ENCODE data around the gene PUDP.

DNA sequence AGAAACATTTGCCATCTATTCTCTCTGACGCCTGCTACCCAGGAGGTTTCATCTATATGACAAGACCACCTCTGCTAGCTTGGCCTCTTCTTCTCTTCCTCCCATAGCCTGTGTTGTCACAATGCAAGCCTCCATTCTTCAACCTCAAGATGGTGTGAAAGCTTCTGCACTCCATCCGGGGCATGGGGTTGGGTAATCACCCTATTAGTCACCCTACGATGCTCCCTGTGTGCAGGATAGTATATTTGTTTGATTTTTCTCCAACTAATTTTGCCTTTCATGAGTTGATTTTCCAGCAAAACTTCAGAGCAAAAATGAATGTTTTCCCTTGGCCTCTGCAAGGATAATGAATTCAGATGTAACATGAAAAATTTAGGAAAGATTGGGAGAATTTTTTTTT lies 128.4 kb downstream of the PUDP start:
- TF ChIP-seq, protein P1, sequence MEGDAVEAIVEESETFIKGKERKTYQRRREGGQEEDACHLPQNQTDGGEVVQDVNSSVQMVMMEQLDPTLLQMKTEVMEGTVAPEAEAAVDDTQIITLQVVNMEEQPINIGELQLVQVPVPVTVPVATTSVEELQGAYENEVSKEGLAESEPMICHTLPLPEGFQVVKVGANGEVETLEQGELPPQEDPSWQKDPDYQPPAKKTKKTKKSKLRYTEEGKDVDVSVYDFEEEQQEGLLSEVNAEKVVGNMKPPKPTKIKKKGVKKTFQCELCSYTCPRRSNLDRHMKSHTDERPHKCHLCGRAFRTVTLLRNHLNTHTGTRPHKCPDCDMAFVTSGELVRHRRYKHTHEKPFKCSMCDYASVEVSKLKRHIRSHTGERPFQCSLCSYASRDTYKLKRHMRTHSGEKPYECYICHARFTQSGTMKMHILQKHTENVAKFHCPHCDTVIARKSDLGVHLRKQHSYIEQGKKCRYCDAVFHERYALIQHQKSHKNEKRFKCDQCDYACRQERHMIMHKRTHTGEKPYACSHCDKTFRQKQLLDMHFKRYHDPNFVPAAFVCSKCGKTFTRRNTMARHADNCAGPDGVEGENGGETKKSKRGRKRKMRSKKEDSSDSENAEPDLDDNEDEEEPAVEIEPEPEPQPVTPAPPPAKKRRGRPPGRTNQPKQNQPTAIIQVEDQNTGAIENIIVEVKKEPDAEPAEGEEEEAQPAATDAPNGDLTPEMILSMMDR (IDR thresholded peaks at IDR 0.05; ENCODE audit: low read depth, low read length, missing input control), result no peak
- TF ChIP-seq HNF4G (IDR thresholded peaks at IDR 0.05) (no peak), SP1 (IDR thresholded peaks at IDR 0.05) (no peak), YY1 (IDR thresholded peaks at IDR 0.05) (no peak), GABPA (IDR thresholded peaks at IDR 0.05 in 1 of 2, conservative IDR thresholded peaks at IDR 0.05 in 1 of 2) (no peak), EGR1 (IDR thresholded peaks at IDR 0.05; ENCODE audit: low read depth in 2 of 2) (no peak)
- TF ChIP-seq, protein P2, sequence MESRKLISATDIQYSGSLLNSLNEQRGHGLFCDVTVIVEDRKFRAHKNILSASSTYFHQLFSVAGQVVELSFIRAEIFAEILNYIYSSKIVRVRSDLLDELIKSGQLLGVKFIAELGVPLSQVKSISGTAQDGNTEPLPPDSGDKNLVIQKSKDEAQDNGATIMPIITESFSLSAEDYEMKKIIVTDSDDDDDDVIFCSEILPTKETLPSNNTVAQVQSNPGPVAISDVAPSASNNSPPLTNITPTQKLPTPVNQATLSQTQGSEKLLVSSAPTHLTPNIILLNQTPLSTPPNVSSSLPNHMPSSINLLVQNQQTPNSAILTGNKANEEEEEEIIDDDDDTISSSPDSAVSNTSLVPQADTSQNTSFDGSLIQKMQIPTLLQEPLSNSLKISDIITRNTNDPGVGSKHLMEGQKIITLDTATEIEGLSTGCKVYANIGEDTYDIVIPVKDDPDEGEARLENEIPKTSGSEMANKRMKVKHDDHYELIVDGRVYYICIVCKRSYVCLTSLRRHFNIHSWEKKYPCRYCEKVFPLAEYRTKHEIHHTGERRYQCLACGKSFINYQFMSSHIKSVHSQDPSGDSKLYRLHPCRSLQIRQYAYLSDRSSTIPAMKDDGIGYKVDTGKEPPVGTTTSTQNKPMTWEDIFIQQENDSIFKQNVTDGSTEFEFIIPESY (IDR thresholded peaks at IDR 0.05), result no peak

All from liver (tissue), 3 donors.